ENCODE results near the gene SLC30A1.
"Not testable (repeated sequence)": the region's sequence is repeated elsewhere in the genome, so short reads cannot be mapped to it uniquely, and the experiment has no call there.

SLC30A1 gene, protein sequence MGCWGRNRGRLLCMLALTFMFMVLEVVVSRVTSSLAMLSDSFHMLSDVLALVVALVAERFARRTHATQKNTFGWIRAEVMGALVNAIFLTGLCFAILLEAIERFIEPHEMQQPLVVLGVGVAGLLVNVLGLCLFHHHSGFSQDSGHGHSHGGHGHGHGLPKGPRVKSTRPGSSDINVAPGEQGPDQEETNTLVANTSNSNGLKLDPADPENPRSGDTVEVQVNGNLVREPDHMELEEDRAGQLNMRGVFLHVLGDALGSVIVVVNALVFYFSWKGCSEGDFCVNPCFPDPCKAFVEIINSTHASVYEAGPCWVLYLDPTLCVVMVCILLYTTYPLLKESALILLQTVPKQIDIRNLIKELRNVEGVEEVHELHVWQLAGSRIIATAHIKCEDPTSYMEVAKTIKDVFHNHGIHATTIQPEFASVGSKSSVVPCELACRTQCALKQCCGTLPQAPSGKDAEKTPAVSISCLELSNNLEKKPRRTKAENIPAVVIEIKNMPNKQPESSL

DNA sequence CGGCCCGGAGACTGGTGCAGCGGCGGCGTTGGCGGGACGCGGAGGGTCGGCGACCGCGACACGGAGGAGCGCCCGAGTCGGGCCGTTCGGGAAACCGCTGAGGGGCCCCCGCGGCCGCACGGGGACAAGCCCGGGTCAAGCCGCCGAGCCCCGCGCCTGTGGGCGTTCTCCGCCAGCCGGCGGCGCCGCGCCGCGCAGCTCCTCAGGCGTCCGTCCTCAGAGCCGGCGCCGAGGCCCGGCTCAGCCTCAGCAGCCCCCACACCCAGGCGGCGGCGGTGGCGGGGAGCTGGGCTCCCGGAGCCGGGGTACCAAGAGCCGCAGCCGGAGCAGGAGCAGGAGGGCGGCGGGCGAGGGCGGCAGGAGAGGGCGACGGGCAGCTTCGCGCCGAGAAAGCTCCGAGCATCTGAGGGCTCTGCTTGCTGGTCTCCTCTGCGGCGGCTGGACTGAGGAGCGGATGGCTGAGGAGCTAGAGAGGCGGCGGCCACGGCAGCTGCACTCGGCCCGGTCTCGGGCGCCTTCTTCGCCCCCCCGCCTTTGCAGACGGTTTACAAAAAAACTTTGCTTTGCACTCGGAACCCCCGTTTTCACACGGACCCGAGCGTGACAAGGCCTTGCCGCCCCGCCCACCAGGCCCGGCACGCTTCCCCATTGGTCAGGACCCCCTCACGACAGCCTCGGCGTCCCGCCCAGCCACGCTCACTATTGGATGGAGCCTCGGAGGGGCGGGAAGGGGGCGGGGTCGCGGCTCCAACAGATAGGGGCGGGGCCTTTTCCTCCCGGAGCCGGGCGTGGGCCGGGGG lies at the start of gene SLC30A1:
Gene SLC30A1 (minus strand): TSS at position 522 of the 800 bp plus-strand sequence. CDS start 549 bp downstream, outside the sequence.
- peak within 1 kb of the TSS; percentile 69 for H3K4me3 ChIP-seq (ENCODE audit: low read depth, low read length)
- no peak for TF ChIP-seq CTCF (IDR thresholded peaks at IDR 0.05; ENCODE audit: low read depth, low read length)

- H3K4me3 ChIP-seq (ENCODE audit: low read depth, low read length) = no peak overlapping the region
- TF ChIP-seq CTCF (IDR thresholded peaks at IDR 0.05; ENCODE audit: low read depth, low read length) = no peak
These were observed 49.5 kb upstream of the SLC30A1 start for GRCh38 chr1:211628417-211628816.

GRCh38 chr1:211627259-211627658 lies 48.3 kb upstream of the SLC30A1 start:
- no peak for TF ChIP-seq CTCF (IDR thresholded peaks at IDR 0.05; ENCODE audit: low read depth, low read length)
- no peak overlapping the region for H3K4me3 ChIP-seq (ENCODE audit: low read depth, low read length)

DNA sequence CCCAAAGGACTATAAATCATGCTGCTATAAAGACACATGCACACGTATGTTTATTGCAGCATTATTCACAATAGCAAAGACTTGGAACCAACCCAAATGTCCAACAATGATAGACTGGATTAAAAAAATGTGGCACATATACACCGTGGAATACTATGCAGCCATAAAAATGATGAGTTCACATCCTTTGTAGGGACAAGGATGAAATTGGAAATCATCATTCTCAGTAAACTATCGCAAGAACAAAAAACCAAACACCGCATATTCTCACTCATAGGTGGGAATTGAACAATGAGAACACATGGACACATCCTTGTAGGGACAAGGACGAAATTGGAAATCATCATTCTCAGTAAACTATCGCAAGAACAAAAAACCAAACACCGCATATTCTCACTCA lies 46.9 kb upstream of the SLC30A1 start:
- not testable (repeated sequence) for H3K4me3 ChIP-seq (ENCODE audit: low read depth, low read length)

DNA sequence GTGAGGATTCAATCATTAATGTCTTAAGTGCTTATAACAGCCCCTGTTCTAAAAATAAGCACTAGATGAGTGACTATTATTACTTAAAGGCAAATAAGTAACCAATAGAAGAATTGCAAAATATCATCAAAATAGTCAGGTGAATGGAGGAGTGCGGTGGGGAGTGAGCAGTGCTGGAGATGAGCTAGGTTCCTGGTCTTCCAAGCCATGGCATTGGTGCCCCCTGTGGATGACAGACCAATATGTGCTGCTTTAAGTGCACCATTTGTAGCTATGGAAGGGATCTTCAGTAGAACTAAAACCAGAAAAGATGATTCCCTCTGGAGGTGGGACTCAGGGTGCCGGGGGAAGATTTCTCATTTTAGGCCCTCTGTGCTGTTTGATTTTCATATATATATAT lies 46.1 kb upstream of the SLC30A1 start:
- H3K4me3 ChIP-seq (ENCODE audit: low read depth, low read length) = no peak overlapping the region
- TF ChIP-seq CTCF (IDR thresholded peaks at IDR 0.05; ENCODE audit: low read depth, low read length) = peak; percentile 19; the same call in 1 of the 2 replicates

GRCh38 chr1:211623515-211623914 lies 44.6 kb upstream of the SLC30A1 start:
- H3K4me3 ChIP-seq (ENCODE audit: low read depth, low read length) = no peak overlapping the region
- TF ChIP-seq CTCF (IDR thresholded peaks at IDR 0.05; ENCODE audit: low read depth, low read length) = no peak

- TF ChIP-seq CTCF (IDR thresholded peaks at IDR 0.05; ENCODE audit: low read depth, low read length) = no peak
- H3K4me3 ChIP-seq (ENCODE audit: low read depth, low read length) = no peak overlapping the region
These were observed 42.7 kb upstream of the SLC30A1 start for GRCh38 chr1:211621447-211622198.
